Measurements from ENCODE around the gene UTRN. TPM values are rescaled to one million over a fixed set of nuclear protein-coding genes. Genes with fewer than 3 reads are reported as not detected.

UTRN gene
- total and polyA plus RNA-seq, 2 experiments from 2014 or later: 53.9 to 121 TPM

GRCh38 chr6:144252259-144252658 lies 32.9 kb upstream of the UTRN start:
- ATAC-seq (no peak), DNase-seq (ENCODE audit: low spot score) (no peak)
- Histone ChIP-seq H3K79me2 (replicated peaks; ENCODE audit: insufficient read depth) (no peaks in the 10 kb centered on the region), H4K20me1 (replicated peaks; ENCODE audit: insufficient read depth) (no peaks in the 10 kb centered on the region), H3K4me1 (ENCODE audit: insufficient read depth) (peaks cover 3% of the 10 kb centered on the region; the same call in 1 of the 2 replicates), H3K36me3 (ENCODE audit: insufficient read depth) (no peaks in the 10 kb centered on the region), H3K4me3 (no peak overlapping the region), H3K9me2 (ENCODE audit: insufficient read depth) (no peaks in the 10 kb centered on the region), H3K27ac (ENCODE audit: low read depth) (no peak overlapping the region), H2AFZ (no peak overlapping the region), H3K27me3 (ENCODE audit: insufficient read depth) (no peaks in the 10 kb centered on the region), H3F3A (replicated peaks; ENCODE audit: low read depth) (no peaks in the 10 kb centered on the region), H3K4me2 (no peak overlapping the region)
- Mint-ChIP-seq H3K9me3 (0 out of 3 replicates have a peak, but pooled peaks cover 2% of the 10 kb centered on the region), H3K4me1 (peaks cover 8% of the 10 kb centered on the region; the same call in 2 of the 3 replicates), H3K36me3 (ENCODE audit: low read depth) (0 out of 3 replicates have a peak, but pooled peaks cover 4% of the 10 kb centered on the region), H3K27ac (no peak overlapping the region), H3K27me3 (ENCODE audit: insufficient read depth, low read depth, poor library complexity) (peaks cover 3% of the 10 kb centered on the region), H3K4me3 (no peak overlapping the region)
- TF ChIP-seq NANOG (IDR thresholded peaks at IDR 0.05; ENCODE audit: borderline replicate concordance): no peak
- no peak for TF ChIP-seq CREB1 (CRISPR knock-in tag; IDR thresholded peaks at IDR 0.05; ENCODE audit: low read depth)

- Histone ChIP-seq H3K4me2 (no peak overlapping the region), H4K20me1 (replicated peaks; ENCODE audit: insufficient read depth) (no peaks in the 10 kb centered on the region), H3K4me3 (no peak overlapping the region), H3K27me3 (ENCODE audit: insufficient read depth) (no peaks in the 10 kb centered on the region), H3K79me2 (replicated peaks; ENCODE audit: insufficient read depth) (no peaks in the 10 kb centered on the region), H3K27ac (ENCODE audit: low read depth) (no peak overlapping the region), H3K9me2 (ENCODE audit: insufficient read depth) (no peaks in the 10 kb centered on the region; the same call in 1 of the 2 replicates), H2AFZ (no peak overlapping the region), H3F3A (replicated peaks; ENCODE audit: low read depth) (no peaks in the 10 kb centered on the region), H3K36me3 (ENCODE audit: insufficient read depth) (no peaks in the 10 kb centered on the region), H3K4me1 (ENCODE audit: insufficient read depth) (peaks cover 16% of the 10 kb centered on the region)
- Mint-ChIP-seq H3K27ac (no peak overlapping the region), H3K27me3 (ENCODE audit: insufficient read depth, low read depth, poor library complexity) (peaks cover 1% of the 10 kb centered on the region), H3K4me1 (peaks cover 17% of the 10 kb centered on the region), H3K9me3 (peaks cover 18% of the 10 kb centered on the region), H3K36me3 (ENCODE audit: low read depth) (peaks cover 14% of the 10 kb centered on the region; the same call in 2 of the 3 replicates), H3K4me3 (no peak overlapping the region)
- DNase-seq (ENCODE audit: low spot score) (no peak), ATAC-seq (no peak)
- no peak for TF ChIP-seq ZNF114 (CRISPR knock-in tag; IDR thresholded peaks at IDR 0.05)
- TF ChIP-seq NANOG (IDR thresholded peaks at IDR 0.05; ENCODE audit: borderline replicate concordance): no peak
- no peak for TF ChIP-seq ZNF462 (CRISPR knock-in tag; IDR thresholded peaks at IDR 0.05)
- no peak for TF ChIP-seq JUNB (IDR thresholded peaks at IDR 0.05; ENCODE audit: unreplicated experiment)
- TF ChIP-seq EZH2phosphoT487 (IDR thresholded peaks at IDR 0.05; ENCODE audit: unreplicated experiment): no peak
- TF ChIP-seq CTCF (conservative IDR thresholded peaks at IDR 0.05; ENCODE audit: low read depth in 2 of 2): no peak
- no peak for TF ChIP-seq EZH2 (IDR thresholded peaks at IDR 0.05; ENCODE audit: low read depth, unreplicated experiment)
- no peak for TF ChIP-seq CREB1 (CRISPR knock-in tag; IDR thresholded peaks at IDR 0.05; ENCODE audit: low read depth)
Measured at GRCh38 chr6:144259986-144260385, 25.1 kb upstream of the UTRN start.

All from GM23338 (cell line).